Sigmoid colon (tissue), 7 donors: ENCODE data around the gene TTC27. TPM values are rescaled to one million over a fixed set of nuclear protein-coding genes. Genes with fewer than 3 reads are reported as not detected.

ENCODE experiments used
- DNase-seq: peaks from one replicate; pipeline ENCODE4 v3.0.0-alpha.2; 2019
- H3K27ac ChIP-seq, 4 donors: fragments of 200-600 bp; sonication (generic); one replicate each; pipeline ENCODE4 v1.5.1; 2016 to 2019; ENCODE audit warnings: mild to moderate bottlenecking in 1 of 4
- H3K27me3 ChIP-seq, 3 donors: fragments of 200-600 bp; sonication (generic); one replicate each; pipeline ENCODE4 v1.5.1; 2019; ENCODE audit warnings: mild to moderate bottlenecking in 1 of 3
- H3K36me3 ChIP-seq, 4 donors: fragments of 200-600 bp; sonication (generic); one replicate each; pipeline ENCODE4 v1.5.1; 2016 to 2019
- H3K4me1 ChIP-seq, 4 donors: fragments of 200-600 bp; sonication (generic); one replicate each; pipeline ENCODE4 v1.5.1; 2017 to 2019
- H3K4me3 ChIP-seq, 4 donors: fragments of 200-600 bp; sonication (generic); one replicate each; pipeline ENCODE4 v1.5.1; 2017 to 2019; ENCODE audit warnings: mild to moderate bottlenecking in 2 of 4, moderate library complexity in 1 of 4
- H3K9me3 ChIP-seq, 4 donors: fragments of 200-600 bp in 3 of 4; sonication (generic) in 3 of 4; one replicate each; pipeline versions ENCODE4 v1.5.1 to v1.6.1; 2013 to 2019
- EP300 ChIP-seq, 4 donors: sonication (generic); formaldehyde crosslinking; IDR thresholded peaks; one replicate each; pipeline ENCODE4 v1.6.1; 2017; ENCODE audit warnings: antibody characterized with exemption in 4 of 4
- POLR2A ChIP-seq, 2 donors: fragments of 450-650 bp; IDR thresholded peaks; one replicate each; pipeline ENCODE4 v1.6.1; 2016; ENCODE audit warnings: antibody characterized with exemption in 2 of 2, mild to moderate bottlenecking in 2 of 2, moderate library complexity in 2 of 2
- POLR2AphosphoS5 ChIP-seq, 4 donors: sonication (generic); formaldehyde crosslinking; IDR thresholded peaks; one replicate each; pipeline ENCODE4 v1.6.1; 2017; ENCODE audit warnings: antibody characterized with exemption in 4 of 4
- WGBS, 2 donors: extraction: QIAGEN DNeasy Blood & Tissue Kit; methylation state at CpG; one replicate each; pipeline ENCODE4 v1.1.7; 2013; 5-methylcytosine and 5-hydroxymethylcytosine counted together
- intact Hi-C: fragments of 100-400 bp; cut with DNase I; formaldehyde crosslinking; loops from one replicate; pipeline ENCODE4 v1.15.1; 2023
- polyA plus RNA-seq, 3 donors: library from polyadenylated mRNA; stranded (reverse); fragments of 200-250 nt; gene quantifications; one replicate each; pipeline ENCODE4 v1.2.3, GENCODE V29; 2013
- total RNA-seq, 4 donors: library from RNA; depleted of rRNA; stranded (reverse); fragments of >200 nt; gene quantifications; one replicate each; pipeline ENCODE4 v1.1.0, GENCODE V29; 2016
- TF ChIP-seq, protein P1 (sequence below), 4 experiments: fragments of 450-650 bp in 3 of 4; fragments of 200-600 bp in 1 of 4; IDR thresholded peaks; one replicate each; pipeline ENCODE4 v1.5.1; 2016 to 2019; ENCODE audit warnings: antibody characterized with exemption in 4 of 4, mild to moderate bottlenecking in 3 of 4, moderate library complexity in 2 of 4
- donor health status: healthy with polysubstance abuse.
- donor health status: Bipolar disorder and iron deficiency.
- donor health status: healthy.

TTC27 gene
- total and polyA plus RNA-seq, 7 donors, result 3.0 to 22.5 (median 14.1) TPM

DNA sequence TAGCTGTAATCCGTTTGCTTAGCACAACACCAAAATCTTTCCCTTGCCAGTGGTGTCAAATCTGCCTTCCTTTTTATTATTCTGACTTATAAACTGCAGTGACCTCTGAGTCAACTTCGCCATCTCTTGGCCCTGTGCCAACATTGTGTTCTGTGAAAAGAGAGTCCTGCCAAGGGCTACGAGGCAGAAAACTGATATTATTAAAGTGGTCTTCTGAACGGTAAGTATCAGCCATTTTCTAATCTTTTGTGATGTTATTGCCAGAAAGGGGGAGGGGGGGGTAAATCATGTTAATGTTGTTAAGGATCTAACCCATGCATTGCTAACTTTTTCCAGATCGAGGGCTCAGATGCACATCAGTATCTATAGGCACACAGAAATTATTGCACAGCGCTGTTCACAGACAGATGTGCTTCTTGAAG lies 197.5 kb downstream of the TTC27 start:
- intact Hi-C loops, result no loop called here
- peaks cover 0 to 8% (median 2%) of the 10 kb centered on the region in 4 donors for H3K9me3 ChIP-seq
- WGBS, 2 donors, result 45 to 66% methylated on average over 6 of the region's 6 CpGs
- DNase-seq, result no peak
- no peaks in the 10 kb centered on the region for H3K36me3 ChIP-seq
- no peak overlapping the region for H3K27ac ChIP-seq
- H3K27me3 ChIP-seq, result no peaks in the 10 kb centered on the region
- TF ChIP-seq POLR2A (IDR thresholded peaks at IDR 0.05) (no peak), EP300 (IDR thresholded peaks at IDR 0.05) (no peak)
- H3K4me3 ChIP-seq, result no peak overlapping the region
- peaks cover 0 to 12% (median 10%) of the 10 kb centered on the region in 4 donors for H3K4me1 ChIP-seq

DNA sequence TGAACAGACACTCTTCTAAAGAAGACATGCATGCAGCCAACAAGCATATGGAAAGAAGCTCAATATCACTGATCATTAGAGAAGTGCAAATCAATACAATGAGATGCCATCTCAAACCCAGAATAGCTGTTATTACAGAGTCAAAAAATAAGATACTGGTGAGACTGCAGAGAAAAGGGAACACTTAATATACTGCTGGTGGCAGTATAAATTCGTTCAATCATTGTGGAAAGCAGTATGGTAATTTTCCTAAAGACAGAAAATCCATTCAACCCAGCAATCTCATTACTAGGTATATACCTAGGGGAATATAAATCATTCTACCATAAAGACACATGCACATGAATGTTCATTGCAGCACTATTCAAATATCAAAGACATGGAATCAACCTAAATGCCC lies 202.3 kb downstream of the TTC27 start:
- Histone ChIP-seq H3K36me3 (no peaks in the 10 kb centered on the region), H3K27ac (no peak overlapping the region), H3K27me3 (no peaks in the 10 kb centered on the region), H3K4me3 (no peak overlapping the region), H3K4me1 (peaks cover 0 to 5% (median 2%) of the 10 kb centered on the region in 4 donors), H3K9me3 (peaks cover 0 to 8% (median 2%) of the 10 kb centered on the region in 4 donors)
- DNase-seq, result no peak
- 87 to 93% methylated on average over 1 of the region's 1 CpG for WGBS, 2 donors
- TF ChIP-seq POLR2AphosphoS5 (IDR thresholded peaks at IDR 0.05), result no peak
- no peak for TF ChIP-seq EP300 (IDR thresholded peaks at IDR 0.05)
- TF ChIP-seq, protein P1, sequence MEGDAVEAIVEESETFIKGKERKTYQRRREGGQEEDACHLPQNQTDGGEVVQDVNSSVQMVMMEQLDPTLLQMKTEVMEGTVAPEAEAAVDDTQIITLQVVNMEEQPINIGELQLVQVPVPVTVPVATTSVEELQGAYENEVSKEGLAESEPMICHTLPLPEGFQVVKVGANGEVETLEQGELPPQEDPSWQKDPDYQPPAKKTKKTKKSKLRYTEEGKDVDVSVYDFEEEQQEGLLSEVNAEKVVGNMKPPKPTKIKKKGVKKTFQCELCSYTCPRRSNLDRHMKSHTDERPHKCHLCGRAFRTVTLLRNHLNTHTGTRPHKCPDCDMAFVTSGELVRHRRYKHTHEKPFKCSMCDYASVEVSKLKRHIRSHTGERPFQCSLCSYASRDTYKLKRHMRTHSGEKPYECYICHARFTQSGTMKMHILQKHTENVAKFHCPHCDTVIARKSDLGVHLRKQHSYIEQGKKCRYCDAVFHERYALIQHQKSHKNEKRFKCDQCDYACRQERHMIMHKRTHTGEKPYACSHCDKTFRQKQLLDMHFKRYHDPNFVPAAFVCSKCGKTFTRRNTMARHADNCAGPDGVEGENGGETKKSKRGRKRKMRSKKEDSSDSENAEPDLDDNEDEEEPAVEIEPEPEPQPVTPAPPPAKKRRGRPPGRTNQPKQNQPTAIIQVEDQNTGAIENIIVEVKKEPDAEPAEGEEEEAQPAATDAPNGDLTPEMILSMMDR (IDR thresholded peaks at IDR 0.05), result no peak
- TF ChIP-seq POLR2A (IDR thresholded peaks at IDR 0.05), result no peak
- intact Hi-C loops, result no loop called here

DNA sequence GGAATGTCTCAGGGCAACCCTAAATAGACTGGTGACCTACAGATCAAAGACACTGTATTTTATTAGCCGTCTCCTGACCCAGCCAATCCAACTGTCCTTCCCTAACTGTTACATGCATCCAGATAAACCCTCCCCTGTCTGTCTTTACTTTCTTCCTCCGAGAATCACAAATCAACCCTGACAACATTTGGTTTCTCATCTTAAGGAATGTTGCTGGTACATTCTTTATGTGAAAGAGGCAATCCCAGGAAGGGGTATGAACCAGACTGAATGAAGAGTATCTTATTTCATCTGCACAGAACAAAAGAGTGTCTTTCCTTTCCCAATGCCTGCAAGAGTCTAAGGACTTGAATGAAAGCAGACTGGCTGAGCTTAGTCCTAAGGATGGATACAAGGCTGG lies 205.0 kb downstream of the TTC27 start:
- no peaks in the 10 kb centered on the region for H3K4me1 ChIP-seq
- peaks cover 0 to 8% (median 2%) of the 10 kb centered on the region in 4 donors for H3K9me3 ChIP-seq
- H3K36me3 ChIP-seq, result no peaks in the 10 kb centered on the region
- WGBS, 2 donors, result 90 to 91% methylated on average over 2 of the region's 2 CpGs
- H3K27ac ChIP-seq, result no peak overlapping the region
- no peak for DNase-seq
- no peak overlapping the region for H3K4me3 ChIP-seq
- no peaks in the 10 kb centered on the region for H3K27me3 ChIP-seq
- intact Hi-C loops, result no loop called here
- TF ChIP-seq EP300 (IDR thresholded peaks at IDR 0.05), result no peak
- TF ChIP-seq, protein P1 (IDR thresholded peaks at IDR 0.05), result no peak
- TF ChIP-seq POLR2AphosphoS5 (IDR thresholded peaks at IDR 0.05), result no peak
- TF ChIP-seq POLR2A (IDR thresholded peaks at IDR 0.05), result no peak

DNA sequence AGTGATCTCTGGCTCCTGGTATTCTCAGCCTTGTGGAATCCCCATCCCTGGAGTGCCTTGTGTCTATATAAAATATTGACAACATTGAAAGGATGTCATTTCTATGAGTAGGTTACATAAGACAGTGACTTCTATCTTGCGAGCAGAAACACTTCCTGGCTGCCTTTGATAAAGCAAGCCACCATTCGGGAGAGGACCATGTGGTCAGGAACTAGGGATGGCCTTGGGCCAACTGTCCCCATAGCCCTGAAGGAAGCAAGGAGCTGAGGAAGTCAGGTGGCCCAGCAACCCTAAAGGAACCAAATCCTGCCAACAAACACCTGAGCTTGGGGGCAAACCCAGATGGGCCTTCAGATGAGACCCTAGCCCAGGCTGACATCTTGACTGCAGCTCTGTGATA lies 205.9 kb downstream of the TTC27 start:
- Histone ChIP-seq H3K4me1 (no peaks in the 10 kb centered on the region), H3K4me3 (no peak overlapping the region), H3K27ac (no peak overlapping the region), H3K36me3 (no peaks in the 10 kb centered on the region), H3K27me3 (no peaks in the 10 kb centered on the region), H3K9me3 (peaks cover 0 to 6% (median 2%) of the 10 kb centered on the region in 4 donors)
- 59 to 75% methylated on average over 2 of the region's 2 CpGs for WGBS, 2 donors
- no peak for TF ChIP-seq EP300 (IDR thresholded peaks at IDR 0.05)
- TF ChIP-seq POLR2AphosphoS5 (IDR thresholded peaks at IDR 0.05), result no peak
- no peak for TF ChIP-seq POLR2A (IDR thresholded peaks at IDR 0.05)
- TF ChIP-seq, protein P1 (IDR thresholded peaks at IDR 0.05), result no peak
- DNase-seq, result no peak
- intact Hi-C loops, result no loop called here

DNA sequence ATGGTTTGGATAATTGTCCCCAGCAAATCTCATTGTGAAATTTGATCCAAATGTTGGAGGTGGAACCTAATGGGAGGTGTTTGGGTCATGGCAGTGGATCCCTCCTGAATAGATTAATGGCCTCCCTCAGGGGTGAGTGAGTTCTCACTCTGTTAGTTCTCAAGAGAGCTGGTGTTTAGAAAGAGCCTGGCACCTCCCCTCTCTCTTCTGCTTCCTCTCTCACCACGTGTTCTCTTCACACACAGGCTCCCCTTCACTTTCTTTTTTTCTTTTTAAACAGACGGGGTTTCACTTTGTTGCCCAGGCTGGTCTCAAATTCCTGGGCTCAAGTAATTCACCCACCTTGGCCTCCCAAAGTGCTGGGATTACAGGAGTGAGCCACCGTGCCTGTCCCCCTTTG lies 207.3 kb downstream of the TTC27 start:
- no peaks in the 10 kb centered on the region for H3K4me1 ChIP-seq
- DNase-seq, result no peak
- no peaks in the 10 kb centered on the region for H3K9me3 ChIP-seq
- no peaks in the 10 kb centered on the region for H3K27me3 ChIP-seq
- WGBS, 2 donors, result 57 to 70% methylated on average over 3 of the region's 3 CpGs
- H3K4me3 ChIP-seq, result no peak overlapping the region
- H3K27ac ChIP-seq, result no peak overlapping the region
- intact Hi-C loops, result no loop called here
- H3K36me3 ChIP-seq, result no peaks in the 10 kb centered on the region
- TF ChIP-seq, protein P1 (IDR thresholded peaks at IDR 0.05), result no peak
